Uterus (tissue), 2 donors: ENCODE data around the gene TAPT1.

ENCODE experiments used
- POLR2A ChIP-seq, 2 donors: fragments of 450-650 bp; IDR thresholded peaks; one replicate each; pipeline ENCODE4 v1.6.1; 2016; ENCODE audit warnings: antibody characterized with exemption in 2 of 2, mild to moderate bottlenecking in 1 of 2, moderate library complexity in 1 of 2
- TF ChIP-seq, protein P1 (sequence below), 4 experiments: fragments of 200-600 bp in 2 of 4; fragments of 450-650 bp in 2 of 4; sonication (generic) in 2 of 4; IDR thresholded peaks; one replicate each; pipeline ENCODE4 v1.5.1; 2016 to 2019; ENCODE audit warnings: antibody characterized with exemption in 4 of 4, mild to moderate bottlenecking in 2 of 4, moderate library complexity in 1 of 4

DNA sequence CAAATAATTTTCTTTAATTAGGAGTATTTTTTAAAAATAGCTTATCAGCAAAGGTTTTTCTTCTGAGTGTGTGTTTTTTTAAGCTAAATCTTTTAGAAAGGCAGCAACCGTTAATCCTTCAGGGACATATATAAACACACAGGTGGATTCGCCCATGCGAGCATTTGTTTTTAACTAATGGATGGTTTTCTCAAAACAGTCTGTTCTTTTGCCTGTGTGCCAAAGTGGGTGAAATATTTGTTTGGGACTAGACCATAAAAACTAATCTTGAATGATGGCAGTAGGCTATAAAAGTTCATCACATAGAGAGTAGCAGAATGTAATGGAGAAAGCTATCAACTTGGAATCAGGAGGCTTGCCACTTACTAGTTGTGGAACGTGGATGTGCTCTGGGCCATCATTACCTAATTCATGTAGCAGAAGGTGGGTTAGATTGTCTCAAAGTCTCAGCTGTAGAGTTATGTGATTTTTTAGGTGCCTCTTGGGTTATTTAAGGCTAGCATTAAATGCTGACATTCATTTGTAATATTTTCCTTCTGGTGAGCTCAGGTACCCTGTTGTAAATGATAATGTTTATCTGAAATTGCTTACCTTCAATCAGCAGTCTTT, 7.4 kb upstream of the TAPT1 start:
- no peak for TF ChIP-seq POLR2A (IDR thresholded peaks at IDR 0.05)
- TF ChIP-seq, protein P1, sequence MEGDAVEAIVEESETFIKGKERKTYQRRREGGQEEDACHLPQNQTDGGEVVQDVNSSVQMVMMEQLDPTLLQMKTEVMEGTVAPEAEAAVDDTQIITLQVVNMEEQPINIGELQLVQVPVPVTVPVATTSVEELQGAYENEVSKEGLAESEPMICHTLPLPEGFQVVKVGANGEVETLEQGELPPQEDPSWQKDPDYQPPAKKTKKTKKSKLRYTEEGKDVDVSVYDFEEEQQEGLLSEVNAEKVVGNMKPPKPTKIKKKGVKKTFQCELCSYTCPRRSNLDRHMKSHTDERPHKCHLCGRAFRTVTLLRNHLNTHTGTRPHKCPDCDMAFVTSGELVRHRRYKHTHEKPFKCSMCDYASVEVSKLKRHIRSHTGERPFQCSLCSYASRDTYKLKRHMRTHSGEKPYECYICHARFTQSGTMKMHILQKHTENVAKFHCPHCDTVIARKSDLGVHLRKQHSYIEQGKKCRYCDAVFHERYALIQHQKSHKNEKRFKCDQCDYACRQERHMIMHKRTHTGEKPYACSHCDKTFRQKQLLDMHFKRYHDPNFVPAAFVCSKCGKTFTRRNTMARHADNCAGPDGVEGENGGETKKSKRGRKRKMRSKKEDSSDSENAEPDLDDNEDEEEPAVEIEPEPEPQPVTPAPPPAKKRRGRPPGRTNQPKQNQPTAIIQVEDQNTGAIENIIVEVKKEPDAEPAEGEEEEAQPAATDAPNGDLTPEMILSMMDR (IDR thresholded peaks at IDR 0.05), result no peak
